Fibroblast of lung (primary cell): ENCODE data around the gene BSND. TPM values are rescaled to one million over a fixed set of nuclear protein-coding genes. Genes with fewer than 3 reads are reported as not detected.

Experiments used
- DNase-seq, 2 donors: peaks; one replicate each; pipeline versions ENCODE4 v3.0.0 to v3.0.0-alpha.2; 2010; ENCODE audit warnings: low read depth in 2 of 2
- H2AFZ ChIP-seq: 2 replicates; pipeline ENCODE4 v1.5.1; 2012; ENCODE audit warnings: low read length, control low read depth, inconsistent platforms
- H3K27ac ChIP-seq: 2 replicates; pipeline ENCODE4 v1.5.1; 2011; ENCODE audit warnings: low read length, control low read depth; ENCODE audit not compliant: insufficient read depth
- H3K27me3 ChIP-seq: 2 replicates; pipeline ENCODE4 v1.5.1; 2011; ENCODE audit warnings: mild to moderate bottlenecking, low read length; ENCODE audit not compliant: control insufficient read depth, insufficient read depth
- H3K36me3 ChIP-seq: 2 replicates; pipeline ENCODE4 v1.5.1; 2011; ENCODE audit warnings: low read length; ENCODE audit not compliant: control insufficient read depth, insufficient read depth
- H3K4me1 ChIP-seq: 2 replicates; pipeline ENCODE4 v1.5.1; 2011; ENCODE audit warnings: low read length; ENCODE audit not compliant: control insufficient read depth, insufficient read depth; ENCODE audit errors: extremely low read depth
- H3K4me2 ChIP-seq: 2 replicates; pipeline ENCODE4 v1.5.1; 2011; ENCODE audit warnings: low read length, control low read depth; ENCODE audit not compliant: insufficient read depth; ENCODE audit errors: extremely low read depth
- H3K4me3 ChIP-seq, 4 experiments: fragments of 200-600 bp in 1 of 4; sonication (generic) in 1 of 4; replicated peaks in 1 of 4; 2 replicates each; pipeline ENCODE4 v1.5.1; 2011 to 2016; ENCODE audit warnings: low read length in 4 of 4, low read depth in 3 of 4, mild to moderate bottlenecking in 3 of 4, control low read depth in 2 of 4, inconsistent platforms in 1 of 4, mixed read lengths in 1 of 4; ENCODE audit not compliant: insufficient read depth in 1 of 4; ENCODE audit errors: control extremely low read depth in 1 of 4
- H3K79me2 ChIP-seq: 2 replicates; pipeline ENCODE4 v1.5.1; 2012; ENCODE audit warnings: mild to moderate bottlenecking, low read length, inconsistent platforms; ENCODE audit not compliant: control insufficient read depth, insufficient read depth
- H3K9ac ChIP-seq: 2 replicates; pipeline ENCODE4 v1.5.1; 2011; ENCODE audit warnings: mild to moderate bottlenecking, low read length, control low read depth; ENCODE audit not compliant: insufficient read depth
- H3K9me3 ChIP-seq: 2 replicates; pipeline ENCODE4 v1.5.1; 2012; ENCODE audit warnings: low read depth, low read length; ENCODE audit not compliant: control insufficient read depth, insufficient read depth
- H4K20me1 ChIP-seq: 2 replicates; pipeline ENCODE4 v1.5.1; 2011; ENCODE audit warnings: low read length; ENCODE audit not compliant: control insufficient read depth, insufficient read depth; ENCODE audit errors: extremely low read depth
- EZH2 ChIP-seq: IDR thresholded peaks from 2 replicates; pipeline ENCODE4 v1.5.1; 2012; ENCODE audit warnings: low read length, control low read depth, mild to moderate bottlenecking; ENCODE audit errors: missing control alignments
- polyA plus RNA-seq, 2 donors: library from polyadenylated mRNA; depleted of rRNA in 1 of 2; stranded (reverse) in 1 of 2; unstranded in 1 of 2; fragments of >200 nt; gene quantifications; 2 replicates each; pipeline ENCODE4 v1.2.1, GENCODE V29; 2011 to 2012; ENCODE audit warnings: missing spikeins in 1 of 2
- total RNA-seq: library from RNA; depleted of rRNA; stranded (reverse); fragments of >200 nt; gene quantifications from 2 replicates; pipeline ENCODE4 v1.2.1, GENCODE V29; 2014
- TF ChIP-seq, protein P1 (sequence below), 2 donors: IDR thresholded peaks in 1 of 2; conservative IDR thresholded peaks in 1 of 2; 1 replicate in 1 of 2; 2 replicates in 1 of 2; pipeline ENCODE4 v1.5.1; 2011 to 2012; ENCODE audit warnings: low read length in 2 of 2, control low read depth in 1 of 2, inconsistent platforms in 1 of 2, low read depth in 1 of 2, mild to moderate bottlenecking in 1 of 2

Gene BSND
- total and polyA plus RNA-seq, 2 donors (not counting 1 experiment from before 2014, with no cell fraction given) = not detected

DNA sequence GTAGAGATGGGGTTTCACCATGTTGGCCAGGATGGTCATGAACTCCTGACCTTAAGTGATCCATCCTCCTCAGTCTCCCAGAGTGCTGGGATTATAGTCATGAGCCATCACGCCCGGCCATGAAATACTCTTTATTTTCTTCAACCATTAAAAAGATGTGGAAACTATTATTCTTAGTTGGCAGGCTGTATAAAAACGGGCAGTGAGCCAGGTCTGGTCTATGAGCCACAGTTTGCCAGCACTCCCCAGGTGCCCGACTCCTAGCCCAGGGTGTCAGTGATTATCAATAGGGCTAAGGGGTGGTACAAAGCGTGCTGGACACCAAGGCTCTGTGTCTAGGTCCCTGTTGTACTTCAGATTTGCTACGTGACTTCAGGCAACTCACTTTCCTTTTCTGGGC, 22.0 kb upstream of the BSND start:
- Histone ChIP-seq H2AFZ (no peak overlapping the region), H3K27me3 (peaks cover 16% of the 10 kb centered on the region), H4K20me1 (no peaks in the 10 kb centered on the region), H3K4me1 (no peaks in the 10 kb centered on the region), H3K27ac (no peak overlapping the region), H3K79me2 (no peaks in the 10 kb centered on the region), H3K4me3 (no peak overlapping the region), H3K4me2 (no peak overlapping the region), H3K36me3 (no peaks in the 10 kb centered on the region), H3K9ac (no peak overlapping the region), H3K9me3 (no peaks in the 10 kb centered on the region)
- no peak for TF ChIP-seq EZH2
- TF ChIP-seq, protein P1, sequence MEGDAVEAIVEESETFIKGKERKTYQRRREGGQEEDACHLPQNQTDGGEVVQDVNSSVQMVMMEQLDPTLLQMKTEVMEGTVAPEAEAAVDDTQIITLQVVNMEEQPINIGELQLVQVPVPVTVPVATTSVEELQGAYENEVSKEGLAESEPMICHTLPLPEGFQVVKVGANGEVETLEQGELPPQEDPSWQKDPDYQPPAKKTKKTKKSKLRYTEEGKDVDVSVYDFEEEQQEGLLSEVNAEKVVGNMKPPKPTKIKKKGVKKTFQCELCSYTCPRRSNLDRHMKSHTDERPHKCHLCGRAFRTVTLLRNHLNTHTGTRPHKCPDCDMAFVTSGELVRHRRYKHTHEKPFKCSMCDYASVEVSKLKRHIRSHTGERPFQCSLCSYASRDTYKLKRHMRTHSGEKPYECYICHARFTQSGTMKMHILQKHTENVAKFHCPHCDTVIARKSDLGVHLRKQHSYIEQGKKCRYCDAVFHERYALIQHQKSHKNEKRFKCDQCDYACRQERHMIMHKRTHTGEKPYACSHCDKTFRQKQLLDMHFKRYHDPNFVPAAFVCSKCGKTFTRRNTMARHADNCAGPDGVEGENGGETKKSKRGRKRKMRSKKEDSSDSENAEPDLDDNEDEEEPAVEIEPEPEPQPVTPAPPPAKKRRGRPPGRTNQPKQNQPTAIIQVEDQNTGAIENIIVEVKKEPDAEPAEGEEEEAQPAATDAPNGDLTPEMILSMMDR (conservative IDR thresholded peaks at IDR 0.05 in 1 of 2, IDR thresholded peaks at IDR 0.05 in 1 of 2; ENCODE audit: low read depth in 1 of 2, low read length in 2 of 2) = no peak
- no peak for DNase-seq

GRCh38 chr1:54977533-54978297, 21.0 kb upstream of the BSND start:
- no peak for DNase-seq
- no peaks in the 10 kb centered on the region for H3K36me3 ChIP-seq
- H3K4me2 ChIP-seq = no peak overlapping the region
- TF ChIP-seq, protein P1 (conservative IDR thresholded peaks at IDR 0.05 in 1 of 2, IDR thresholded peaks at IDR 0.05 in 1 of 2; ENCODE audit: low read depth in 1 of 2, low read length in 2 of 2) = no peak
- no peak for TF ChIP-seq EZH2
- H3K9ac ChIP-seq = no peak overlapping the region
- H3K4me3 ChIP-seq = no peak overlapping the region
- no peaks in the 10 kb centered on the region for H4K20me1 ChIP-seq
- no peak overlapping the region for H3K27ac ChIP-seq
- H3K9me3 ChIP-seq = no peaks in the 10 kb centered on the region
- H3K27me3 ChIP-seq = peaks cover 20% of the 10 kb centered on the region
- H2AFZ ChIP-seq = no peak overlapping the region
- no peaks in the 10 kb centered on the region for H3K4me1 ChIP-seq
- H3K79me2 ChIP-seq = no peaks in the 10 kb centered on the region

- no peak for TF ChIP-seq EZH2
- TF ChIP-seq, protein P1 (conservative IDR thresholded peaks at IDR 0.05 in 1 of 2, IDR thresholded peaks at IDR 0.05 in 1 of 2; ENCODE audit: low read depth in 1 of 2, low read length in 2 of 2) = no peak
- Histone ChIP-seq H3K27me3 (peaks cover 20% of the 10 kb centered on the region), H3K4me2 (no peak overlapping the region), H3K36me3 (no peaks in the 10 kb centered on the region), H3K4me1 (no peaks in the 10 kb centered on the region), H3K9me3 (no peaks in the 10 kb centered on the region), H3K79me2 (no peaks in the 10 kb centered on the region), H4K20me1 (no peaks in the 10 kb centered on the region), H2AFZ (no peak overlapping the region), H3K9ac (no peak overlapping the region), H3K4me3 (no peak overlapping the region), H3K27ac (no peak overlapping the region)
- DNase-seq = no peak
Observed at GRCh38 chr1:54978528-54979326, 20.0 kb upstream of the BSND start.
